Fibroblast of skin of right quadriceps (primary cell): ENCODE data around the gene MRPS10.
A peak's percentile ranks its signal among the peaks of the same experiment; 100 is the strongest.
"Not testable (repeated sequence)": the region's sequence is repeated elsewhere in the genome, so short reads cannot be mapped to it uniquely, and the experiment has no call there.

ENCODE experiments used
- DNase-seq: peaks from one replicate; pipeline ENCODE4 v3.0.0-alpha.2; 2013

The MRPS10 gene

DNA sequence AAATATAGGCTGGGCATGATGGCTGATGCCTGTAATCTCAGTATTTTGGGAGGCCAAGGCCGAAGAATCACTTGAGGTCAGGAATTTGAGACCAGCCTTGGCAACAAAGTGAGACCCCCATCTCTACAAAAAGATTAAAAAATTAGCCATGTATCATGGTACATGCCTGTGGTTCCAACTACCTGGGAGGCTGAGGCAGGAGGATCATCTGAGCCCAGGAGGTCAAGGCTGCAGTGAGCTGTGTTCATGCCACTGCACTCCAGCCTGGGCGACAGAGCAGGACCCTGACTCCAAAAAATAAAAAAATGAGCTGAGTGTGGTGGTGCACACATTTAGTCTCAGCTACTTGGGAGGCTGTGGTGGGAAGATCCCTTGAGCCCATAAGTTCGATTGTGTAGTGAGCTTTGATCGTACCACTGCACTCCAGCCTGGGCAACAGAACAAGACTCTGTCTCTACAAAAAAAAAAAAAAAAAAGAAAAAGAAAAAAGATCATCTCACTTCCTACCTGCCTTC lies 12.8 kb downstream of the MRPS10 start:
- no peak for DNase-seq

DNA sequence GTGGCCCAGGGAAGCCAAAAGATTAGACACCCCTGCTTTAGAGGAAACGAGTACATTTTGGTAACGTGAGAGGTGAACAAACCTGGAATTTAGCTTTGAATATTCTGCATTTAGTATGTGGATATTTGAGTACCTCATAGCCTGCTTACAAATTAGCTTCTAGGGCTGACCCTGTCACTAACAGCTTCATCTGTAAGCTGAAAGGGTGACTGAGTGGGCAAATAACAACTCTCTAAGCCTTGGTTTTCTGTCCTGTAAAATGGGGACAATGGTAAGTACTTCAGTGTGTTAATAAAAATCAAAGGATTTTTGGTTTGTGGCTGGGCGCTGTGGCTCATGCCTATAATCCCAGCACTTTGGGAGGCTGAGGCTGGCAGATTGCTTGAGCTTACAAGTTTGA lies 14.5 kb downstream of the MRPS10 start:
- no peak for DNase-seq

DNA sequence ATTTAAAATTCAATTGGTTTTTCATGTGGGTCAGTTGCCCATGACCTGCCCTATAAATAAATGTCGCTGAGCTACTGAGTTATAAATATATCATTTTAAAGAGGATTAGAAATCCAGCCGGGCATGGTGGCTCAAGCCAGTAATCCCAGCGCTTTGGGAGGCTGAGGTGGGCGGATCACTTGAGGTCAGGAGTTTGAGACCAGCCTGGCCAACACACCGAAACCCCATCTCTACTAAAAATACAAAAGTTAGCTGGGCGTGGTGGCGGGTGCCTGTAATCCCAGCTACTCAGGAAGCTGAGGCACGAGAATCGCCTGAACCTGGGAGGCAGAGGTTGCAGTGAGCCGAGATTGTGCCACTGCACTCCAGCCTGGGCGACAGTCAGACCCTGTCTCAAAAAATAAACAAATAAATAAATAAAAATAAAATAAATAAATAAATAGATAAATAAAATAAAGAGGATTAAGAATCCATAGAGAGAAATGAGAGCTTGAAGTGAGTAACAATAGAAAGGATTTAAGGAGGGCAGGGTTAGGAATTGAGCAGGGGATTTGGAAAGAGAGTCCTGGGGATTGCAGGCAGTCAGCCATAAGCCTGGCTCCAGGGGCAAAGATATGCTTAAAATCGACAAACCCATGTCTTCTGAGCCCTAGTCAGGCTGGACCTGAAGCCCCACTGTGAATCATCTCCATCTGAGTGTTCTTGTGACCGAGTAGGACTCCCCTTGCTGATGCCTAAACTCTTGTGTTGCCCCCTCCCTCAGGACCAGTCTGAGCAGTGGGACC lies 15.3 kb downstream of the MRPS10 start:
- not testable (repeated sequence) for DNase-seq

DNA sequence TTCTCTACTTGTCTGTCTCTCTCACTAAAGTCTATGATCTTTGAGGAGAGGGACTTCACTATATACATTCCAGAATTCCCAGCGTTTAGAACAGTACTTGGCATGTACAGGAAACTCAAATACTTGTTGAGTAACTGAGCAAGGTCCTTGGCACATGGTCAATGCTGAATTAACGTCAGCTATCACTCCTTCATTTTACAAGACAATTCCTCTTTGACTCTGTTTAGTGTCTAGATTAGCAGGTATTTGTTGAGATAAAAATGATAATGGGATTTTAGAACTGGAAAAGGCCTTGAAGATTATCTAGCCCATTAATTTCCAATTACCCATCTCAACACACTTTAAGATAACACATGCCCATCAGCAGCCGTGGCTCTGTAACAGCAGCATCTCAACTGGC lies 16.3 kb downstream of the MRPS10 start:
- DNase-seq, result no peak

DNA sequence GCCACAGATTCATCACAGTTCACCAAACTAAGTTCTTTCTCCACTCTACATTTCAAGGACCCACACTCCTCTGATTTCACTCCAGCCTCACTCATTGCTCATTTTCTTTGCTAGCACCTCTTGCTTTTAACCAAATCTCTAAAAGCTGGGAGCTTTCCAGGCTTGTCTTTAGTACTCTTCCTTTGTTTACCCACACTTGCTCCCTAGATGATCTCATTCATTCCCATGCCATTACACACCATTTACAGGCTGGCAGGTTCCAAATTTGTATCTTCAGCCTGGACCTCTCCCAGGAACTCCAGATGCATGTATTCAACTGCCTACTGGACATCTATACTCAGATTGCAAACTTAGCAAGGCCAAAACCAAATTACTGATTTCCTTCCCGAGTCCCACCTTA lies 17.6 kb downstream of the MRPS10 start:
- DNase-seq, result peak; percentile 92

DNA sequence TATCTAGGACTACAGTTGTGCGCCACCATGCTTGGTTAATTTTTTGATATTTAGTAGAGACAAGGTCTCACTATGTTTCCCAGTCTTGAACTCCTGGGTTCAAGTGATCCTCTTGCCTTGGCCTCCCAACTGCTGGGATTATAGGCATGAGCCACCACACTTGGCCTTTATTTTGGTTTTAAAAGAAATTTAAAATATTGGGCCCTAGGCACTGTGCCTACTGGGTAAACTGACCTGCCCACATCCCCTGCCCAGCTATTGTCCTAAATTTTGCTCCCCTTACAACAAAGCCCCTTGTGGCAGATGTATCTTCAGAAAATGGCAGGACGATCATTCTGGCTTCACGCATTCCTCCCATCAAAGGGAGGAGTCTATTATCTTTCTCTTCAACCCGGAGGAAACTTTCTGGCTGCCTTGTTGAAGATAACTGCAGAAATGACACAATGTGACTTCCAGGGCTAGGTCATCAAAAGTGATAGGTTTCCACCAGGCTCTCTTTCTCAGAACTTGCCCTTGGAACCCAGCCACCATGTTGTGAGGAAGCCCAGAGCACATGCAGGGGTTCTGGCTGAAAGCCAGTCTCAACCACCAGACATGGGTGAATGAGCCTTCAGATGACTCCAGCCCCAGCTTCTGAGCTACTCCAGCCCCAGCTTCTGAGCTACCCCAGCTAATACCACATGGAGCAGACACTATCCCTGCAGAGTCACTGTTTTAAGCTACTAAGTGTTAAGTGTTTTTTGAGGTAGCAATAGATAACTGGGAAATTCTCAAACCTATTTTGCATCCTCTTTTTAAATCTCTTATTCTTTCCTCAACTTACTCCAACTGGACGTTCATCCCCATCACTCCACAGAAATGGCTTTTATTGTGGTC lies 18.3 kb downstream of the MRPS10 start:
- peak; percentile 58 for DNase-seq

DNA sequence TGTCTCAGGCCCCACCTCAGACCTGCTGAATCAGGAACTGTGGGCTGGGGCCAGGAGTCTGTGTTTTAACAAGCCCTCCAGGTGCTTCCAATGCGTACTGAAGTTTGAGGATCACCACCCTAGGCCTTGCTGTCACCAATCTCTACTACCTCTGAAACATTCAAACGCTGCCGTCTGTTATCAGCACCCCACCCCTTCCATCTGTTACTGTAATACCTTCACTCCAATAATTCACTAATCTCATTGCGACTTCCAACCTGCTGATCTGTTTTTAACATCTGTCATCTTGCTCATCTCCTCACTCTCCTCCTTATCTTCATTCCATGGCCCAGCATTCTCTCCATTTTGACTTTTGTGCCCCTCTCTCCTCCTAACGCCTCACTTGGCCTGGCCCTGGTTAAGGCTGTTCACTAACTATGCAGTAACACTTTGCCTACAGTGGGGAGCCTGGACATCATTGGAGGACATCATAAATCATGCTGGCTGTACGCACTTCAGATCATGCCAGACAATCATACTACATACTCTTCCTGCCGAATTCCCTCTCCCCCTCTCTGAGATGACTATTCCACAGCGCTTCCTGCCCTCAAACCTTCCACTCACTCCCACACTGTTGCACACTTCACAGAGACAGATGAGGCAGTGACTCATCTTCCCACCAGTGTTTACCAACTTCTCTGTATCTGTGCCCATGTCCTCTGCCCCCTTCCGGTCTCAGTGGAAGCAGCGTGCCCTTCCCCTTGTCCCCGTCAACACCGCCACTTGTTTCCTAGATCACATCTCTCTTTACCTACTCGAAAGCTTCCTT lies 19.9 kb downstream of the MRPS10 start:
- peak; percentile 60 for DNase-seq

DNA sequence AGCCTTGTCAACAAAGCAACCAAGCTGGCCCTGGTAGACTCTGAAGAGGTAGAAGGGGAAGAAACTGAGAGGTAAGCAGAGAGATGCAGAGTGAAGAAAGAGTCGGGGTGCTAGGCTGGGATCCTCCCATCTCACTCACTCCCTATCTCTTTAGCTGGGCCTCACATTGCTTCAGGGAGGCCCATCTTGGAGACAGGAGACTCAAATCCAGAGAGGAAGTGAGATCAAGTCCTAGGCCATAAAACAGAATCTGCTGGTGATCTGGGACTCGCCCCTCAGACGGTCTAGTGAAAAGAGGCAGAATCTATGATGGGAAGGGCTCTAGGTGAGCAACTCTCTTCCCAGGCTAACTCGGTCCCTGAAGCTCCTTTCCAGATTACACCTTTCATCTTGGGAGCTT lies 22.2 kb downstream of the MRPS10 start:
- no peak for DNase-seq

DNA sequence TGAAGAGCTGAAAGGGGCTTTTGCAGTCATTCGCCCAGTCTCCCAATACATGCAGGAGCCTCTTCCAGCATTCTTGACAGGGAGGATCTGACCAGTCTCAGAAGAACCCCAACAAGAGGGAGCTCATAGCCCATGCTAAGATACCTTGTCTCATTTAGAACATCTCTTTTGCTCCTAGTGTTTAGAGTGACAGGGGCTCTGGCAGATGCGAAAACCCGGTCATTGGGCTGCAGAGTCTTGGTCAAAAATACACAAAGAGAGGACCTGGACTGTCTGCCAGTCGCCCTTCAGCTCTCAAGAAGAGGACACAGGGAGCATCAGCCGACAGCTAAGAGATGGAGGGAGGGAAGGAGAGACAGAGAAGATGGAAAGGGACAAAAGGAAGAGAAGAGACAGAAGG lies 23.6 kb downstream of the MRPS10 start:
- no peak for DNase-seq

DNA sequence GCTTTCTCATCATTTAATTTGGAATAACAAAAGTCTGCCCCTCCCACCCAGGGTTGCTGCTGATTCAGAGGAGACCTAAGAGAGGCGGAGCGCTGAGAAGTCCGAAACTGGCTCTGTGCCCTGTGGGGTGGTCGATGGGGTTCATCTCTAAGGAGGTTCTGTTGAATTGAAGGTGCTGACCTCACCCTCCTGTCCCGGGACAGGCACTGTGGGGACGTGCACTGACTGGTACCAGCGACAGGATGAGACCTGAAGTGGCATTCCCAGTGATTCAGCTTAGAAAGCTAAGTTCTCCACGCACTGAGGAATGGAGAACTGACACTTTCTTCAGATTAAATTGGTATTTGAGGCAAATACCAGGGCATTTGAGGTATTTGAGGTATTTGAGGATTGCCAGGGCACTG lies 24.2 kb downstream of the MRPS10 start:
- DNase-seq, result no peak

DNA sequence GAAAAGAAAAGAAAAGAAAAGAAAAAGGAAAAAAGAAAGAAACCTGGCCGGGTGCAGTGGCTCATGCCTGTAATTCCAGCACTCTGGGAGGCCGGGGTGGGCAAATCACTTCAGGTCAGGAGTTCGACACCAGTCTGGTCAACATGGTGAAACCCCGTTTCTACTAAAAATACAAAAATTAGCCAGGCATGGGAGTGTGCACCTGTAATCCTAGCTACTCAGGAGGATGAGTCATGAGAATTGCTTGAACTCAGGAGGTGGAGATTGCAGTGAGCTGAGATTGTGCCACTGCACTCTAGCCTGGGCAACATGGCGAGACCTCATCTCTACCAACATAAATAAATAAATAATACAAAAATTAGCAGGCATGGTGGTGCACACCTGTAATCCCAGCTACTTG lies 25.3 kb downstream of the MRPS10 start:
- DNase-seq, result not testable (repeated sequence)

DNA sequence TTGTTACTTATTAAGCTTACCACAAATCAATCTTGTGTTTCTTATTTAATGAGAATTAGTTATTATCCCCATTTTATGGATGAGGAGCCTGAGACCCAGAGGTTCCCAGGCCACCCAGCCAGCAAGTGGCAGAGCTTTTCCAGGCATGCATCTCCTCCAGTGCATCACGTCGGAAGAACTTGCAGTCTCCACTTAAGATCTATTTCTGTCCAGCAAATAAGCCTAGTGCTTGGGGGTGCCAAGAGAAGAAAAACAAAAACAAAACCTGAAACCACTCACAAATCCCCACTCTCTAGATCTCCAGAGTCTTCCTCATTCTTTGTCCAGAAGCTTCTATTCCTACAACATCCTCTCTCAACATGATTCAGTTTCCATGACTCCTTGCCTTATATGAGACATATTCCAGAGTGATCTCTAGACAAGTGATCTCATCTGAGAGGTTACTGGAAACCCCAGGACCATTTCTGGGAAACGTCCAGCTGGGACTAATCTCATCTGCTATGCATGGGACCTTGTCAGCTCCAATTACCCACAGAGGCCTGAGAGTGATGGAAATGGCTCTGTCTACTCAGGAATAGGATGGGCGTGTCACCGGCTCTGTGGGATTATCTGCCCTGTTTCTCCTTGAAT lies 27.0 kb downstream of the MRPS10 start:
- peak; percentile 85 for DNase-seq

DNA sequence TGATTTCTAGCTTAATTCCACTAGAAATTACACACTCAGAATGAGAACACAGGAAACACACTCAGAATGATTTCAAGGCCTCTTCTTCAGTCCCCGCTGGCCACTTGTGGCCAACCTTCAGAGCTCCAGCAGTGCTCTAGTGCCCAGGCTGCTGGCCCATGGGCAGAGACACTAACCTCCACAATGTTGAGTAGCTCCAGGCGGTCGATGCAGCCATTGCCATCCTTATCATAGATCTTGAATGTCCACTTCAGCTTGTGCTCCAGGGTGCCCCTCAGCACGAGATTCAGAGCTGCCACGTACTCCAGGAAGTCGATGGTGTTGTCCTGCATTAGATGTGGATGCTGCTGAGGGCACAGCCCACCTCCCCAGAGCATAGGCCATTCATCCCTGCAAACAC lies 29.3 kb downstream of the MRPS10 start:
- no peak for DNase-seq

DNA sequence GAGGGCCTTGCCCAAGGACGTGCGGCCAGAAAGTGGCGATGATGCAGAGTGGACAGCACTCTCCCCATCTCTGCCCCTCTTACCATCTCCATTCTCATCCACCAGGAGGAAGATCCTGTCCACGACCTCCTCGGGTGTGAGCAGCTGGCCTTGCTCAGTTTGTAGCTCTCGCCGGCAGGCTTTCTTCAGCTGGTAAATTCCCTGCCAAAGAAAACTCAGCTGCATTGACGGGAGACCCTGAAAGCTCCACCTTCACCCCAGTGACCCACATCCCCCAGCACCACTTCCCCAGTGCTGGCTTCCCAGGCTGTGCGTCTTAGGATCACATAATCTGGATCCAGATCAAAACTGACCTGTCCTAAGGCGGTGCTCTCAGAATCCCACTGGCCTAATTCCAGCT lies 32.1 kb downstream of the MRPS10 start:
- no peak for DNase-seq

DNA sequence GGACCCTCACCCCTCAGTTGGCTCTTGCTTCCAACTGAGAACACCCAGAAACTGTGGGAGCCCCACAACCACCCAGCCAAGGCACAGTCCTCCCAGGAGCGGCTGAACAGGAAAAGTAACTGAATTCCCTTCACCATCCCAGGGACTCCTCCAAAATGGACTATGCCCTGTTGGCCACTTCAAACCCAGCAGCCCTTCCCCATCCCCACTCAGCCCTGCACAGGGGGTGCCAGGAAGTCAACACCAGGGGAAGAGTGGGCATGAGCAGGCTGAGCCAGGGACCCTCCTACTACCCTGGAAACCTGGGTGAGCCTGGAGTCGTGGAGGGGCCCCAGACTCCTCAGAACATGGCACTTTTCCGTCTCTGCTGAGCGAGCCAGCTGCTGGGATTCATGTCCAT lies 33.2 kb downstream of the MRPS10 start:
- no peak for DNase-seq

DNA sequence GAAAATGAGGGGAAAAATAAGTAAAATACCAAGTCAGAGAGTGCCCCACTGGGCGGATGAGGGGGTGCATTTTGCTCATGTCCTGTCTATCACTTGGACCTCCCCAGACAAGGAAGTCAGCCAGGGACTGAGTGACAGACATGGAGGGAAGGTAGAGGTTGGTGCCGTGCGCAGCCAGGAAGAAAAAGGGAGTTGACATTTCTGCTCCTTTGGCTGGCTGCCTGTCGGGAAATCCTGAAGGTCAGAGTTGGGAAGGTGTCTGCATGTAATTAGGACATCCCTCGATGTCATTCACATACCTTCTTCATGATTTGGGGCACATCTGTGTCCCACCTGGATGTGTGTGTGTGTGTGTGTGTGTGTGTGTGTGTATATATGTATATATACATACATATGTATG lies 35.6 kb downstream of the MRPS10 start:
- DNase-seq, result no peak

DNA sequence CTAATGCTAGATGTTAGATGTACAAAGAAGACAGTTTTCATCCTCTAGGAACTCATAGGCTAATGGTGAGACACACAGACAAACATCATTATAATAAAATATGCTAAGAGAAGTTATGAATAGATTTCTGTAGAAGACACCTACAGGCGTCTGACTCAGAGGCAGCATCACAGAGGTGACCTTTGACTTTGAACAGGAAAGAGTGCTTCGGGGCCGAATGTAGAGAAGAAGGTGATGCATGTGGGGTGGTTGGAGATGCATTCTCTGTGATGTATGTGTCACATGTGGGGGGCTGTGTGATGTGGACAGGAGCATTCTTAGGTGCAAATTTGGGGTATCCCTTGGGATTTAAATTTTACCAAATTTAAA lies 37.7 kb downstream of the MRPS10 start:
- DNase-seq, result no peak

DNA sequence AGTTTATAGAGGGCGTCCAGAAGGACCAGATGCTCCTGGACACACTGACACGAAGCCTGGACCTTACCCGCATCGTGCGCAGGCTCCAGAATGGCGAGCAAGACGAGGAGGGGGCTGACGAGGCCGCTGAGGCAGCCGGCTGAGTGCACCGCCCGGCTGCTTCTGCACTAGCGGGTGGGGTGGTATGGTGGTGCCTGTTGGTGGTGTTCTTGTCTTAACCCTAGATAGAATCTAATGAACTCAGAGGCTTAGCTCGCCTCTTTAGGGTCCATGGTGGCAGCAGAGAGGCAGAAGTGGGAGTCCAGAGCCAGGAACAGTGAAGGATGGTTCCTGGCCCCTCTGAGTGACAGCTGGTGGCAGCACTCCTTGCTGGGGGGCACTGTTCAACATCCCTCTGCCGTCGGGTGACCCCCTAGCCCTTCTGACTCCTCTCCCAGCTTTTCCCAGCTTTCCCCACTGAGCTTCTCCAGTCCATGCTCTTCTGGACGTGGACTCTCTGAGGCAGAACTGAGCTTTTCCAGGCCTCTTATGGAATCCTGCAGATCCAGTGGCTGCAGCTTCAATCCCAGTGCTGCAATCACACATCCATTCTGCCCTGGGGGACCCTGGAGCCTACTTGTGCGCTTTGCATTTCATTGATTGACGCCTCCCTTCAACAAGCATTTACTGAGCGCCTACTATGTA lies 38.3 kb downstream of the MRPS10 start:
- DNase-seq, result no peak

DNA sequence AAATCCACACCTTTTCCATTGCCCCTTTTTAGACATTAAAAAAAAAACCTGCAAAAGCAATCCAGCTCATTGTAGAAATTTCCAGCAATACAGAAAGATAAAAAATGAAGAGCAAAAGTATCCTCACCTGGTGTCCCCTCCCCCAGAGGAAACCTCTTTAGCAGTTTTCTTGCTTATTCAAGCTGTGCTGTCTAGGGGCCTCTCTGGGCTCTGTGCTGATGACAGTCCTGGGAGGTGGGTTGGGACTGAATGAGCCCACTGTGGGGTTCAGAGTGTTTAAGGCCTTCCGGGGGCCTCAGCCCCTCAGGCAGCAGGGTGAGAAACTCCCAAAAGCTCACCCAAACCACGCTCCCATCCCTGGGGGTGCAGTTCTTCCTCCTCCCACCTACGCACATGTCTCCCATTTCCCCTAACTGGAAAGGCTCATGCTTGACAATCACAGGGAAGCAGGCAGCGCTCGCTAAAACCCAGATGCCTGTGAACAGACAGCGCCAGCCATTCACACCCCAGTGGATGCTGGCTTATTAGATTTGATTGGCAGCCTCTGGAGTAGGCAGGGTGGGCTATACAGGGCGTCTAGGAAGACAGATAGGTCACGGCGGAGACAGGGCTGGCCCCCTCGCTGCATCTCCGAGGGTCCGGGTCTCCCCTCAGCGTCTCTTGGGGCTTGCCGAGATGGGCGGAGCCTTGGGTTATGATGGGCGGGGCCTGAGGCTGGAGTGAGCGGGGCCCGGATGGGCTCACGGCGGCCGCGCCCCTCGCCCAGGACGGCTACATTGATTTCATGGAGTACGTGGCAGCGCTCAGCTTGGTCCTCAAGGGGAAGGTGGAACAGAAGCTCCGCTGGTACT lies 39.9 kb downstream of the MRPS10 start:
- peak; percentile 27 for DNase-seq

DNA sequence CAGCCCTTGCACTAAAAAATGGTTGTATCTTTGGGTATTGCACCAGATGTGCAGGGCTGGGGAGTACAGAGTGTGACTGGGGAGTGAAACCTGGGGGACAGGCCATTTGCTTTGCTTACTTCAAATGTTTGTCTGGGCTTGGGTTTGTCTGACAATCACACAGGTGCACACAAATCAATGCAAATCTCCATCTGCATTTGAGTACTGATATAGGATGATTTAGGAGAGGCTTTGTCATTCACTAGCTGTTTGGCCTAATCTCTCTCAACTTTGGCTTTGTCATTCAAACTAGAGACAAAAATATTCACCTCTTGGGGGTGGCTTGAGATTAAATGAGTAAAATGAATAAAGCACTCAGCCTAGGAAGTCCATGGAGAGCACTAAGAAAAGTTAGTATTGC lies 40.7 kb downstream of the MRPS10 start:
- DNase-seq, result no peak

DNA sequence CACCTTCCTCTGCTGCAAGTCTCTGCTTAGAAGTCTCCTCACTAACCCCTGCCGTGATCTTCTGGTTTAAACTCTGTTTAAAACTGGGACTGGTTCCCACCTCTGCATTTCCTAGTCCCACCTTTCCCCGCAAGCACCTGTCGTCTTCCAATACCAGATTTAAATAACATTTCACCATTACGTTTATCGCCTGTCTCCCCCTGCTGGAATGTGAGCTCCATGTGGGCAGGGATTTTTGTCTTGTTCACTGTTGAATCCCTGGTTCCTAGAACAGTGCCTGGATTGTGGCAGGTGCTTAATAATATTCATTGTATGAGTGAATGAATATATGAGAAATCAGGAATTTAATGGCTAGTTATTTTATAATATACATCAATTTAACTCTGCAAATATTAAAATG lies 41.8 kb downstream of the MRPS10 start:
- no peak for DNase-seq
